Suprapubic skin (tissue), 4 donors: Measurements from ENCODE around the gene SVIL. TPM values are rescaled to one million over a fixed set of nuclear protein-coding genes. Genes with fewer than 3 reads are reported as not detected.
"Not testable (repeated sequence)": the region's sequence is repeated elsewhere in the genome, so short reads cannot be mapped to it uniquely, and the experiment has no call there.

Source experiments
- DNase-seq, 2 donors: peaks; one replicate each; pipeline ENCODE4 v3.0.0-alpha.2; 2019; ENCODE audit warnings: low spot score in 2 of 2
- H3K27ac ChIP-seq: fragments of 200-600 bp; sonication (generic); one replicate; pipeline ENCODE4 v1.5.1; 2019
- H3K27me3 ChIP-seq: fragments of 200-600 bp; sonication (generic); one replicate; pipeline ENCODE4 v1.5.1; 2019
- H3K36me3 ChIP-seq: fragments of 200-600 bp; sonication (generic); one replicate; pipeline ENCODE4 v1.5.1; 2019
- H3K4me1 ChIP-seq: fragments of 200-600 bp; sonication (generic); one replicate; pipeline ENCODE4 v1.5.1; 2019
- H3K4me3 ChIP-seq: fragments of 200-600 bp; sonication (generic); one replicate; pipeline ENCODE4 v1.5.1; 2019; ENCODE audit warnings: mild to moderate bottlenecking
- H3K9me3 ChIP-seq: fragments of 200-600 bp; sonication (generic); one replicate; pipeline ENCODE4 v1.5.1; 2019
- EP300 ChIP-seq: sonication (generic); formaldehyde crosslinking; IDR thresholded peaks from one replicate; pipeline ENCODE4 v1.6.1; 2017; ENCODE audit warnings: antibody characterized with exemption
- POLR2A ChIP-seq, 2 donors: fragments of 450-650 bp; IDR thresholded peaks; one replicate each; pipeline ENCODE4 v1.6.1; 2017; ENCODE audit warnings: antibody characterized with exemption in 2 of 2, mild to moderate bottlenecking in 2 of 2, moderate library complexity in 2 of 2
- POLR2AphosphoS5 ChIP-seq, 3 donors: sonication (generic); formaldehyde crosslinking; IDR thresholded peaks; one replicate each; pipeline ENCODE4 v1.6.1; 2017; ENCODE audit warnings: antibody characterized with exemption in 3 of 3
- WGBS: methylation state at CpG from one replicate; pipeline ENCODE4 v1.1.5; 2018; 5-methylcytosine and 5-hydroxymethylcytosine counted together
- total RNA-seq, 4 donors: library from RNA; depleted of rRNA; stranded (reverse); fragments of >200 nt; gene quantifications; one replicate each; pipeline ENCODE4 v1.1.0, GENCODE V29; 2016
- TF ChIP-seq, protein P1 (sequence below), 2 donors: fragments of 200-600 bp in 1 of 2; fragments of 450-650 bp in 1 of 2; sonication (generic) in 1 of 2; IDR thresholded peaks; one replicate each; pipeline ENCODE4 v1.5.1; 2016 to 2019; ENCODE audit warnings: antibody characterized with exemption in 2 of 2, mild to moderate bottlenecking in 1 of 2, moderate library complexity in 1 of 2

SVIL gene
- total RNA-seq, 4 donors from 2014 or later: 52.9 to 129 (median 72.1) TPM

DNA sequence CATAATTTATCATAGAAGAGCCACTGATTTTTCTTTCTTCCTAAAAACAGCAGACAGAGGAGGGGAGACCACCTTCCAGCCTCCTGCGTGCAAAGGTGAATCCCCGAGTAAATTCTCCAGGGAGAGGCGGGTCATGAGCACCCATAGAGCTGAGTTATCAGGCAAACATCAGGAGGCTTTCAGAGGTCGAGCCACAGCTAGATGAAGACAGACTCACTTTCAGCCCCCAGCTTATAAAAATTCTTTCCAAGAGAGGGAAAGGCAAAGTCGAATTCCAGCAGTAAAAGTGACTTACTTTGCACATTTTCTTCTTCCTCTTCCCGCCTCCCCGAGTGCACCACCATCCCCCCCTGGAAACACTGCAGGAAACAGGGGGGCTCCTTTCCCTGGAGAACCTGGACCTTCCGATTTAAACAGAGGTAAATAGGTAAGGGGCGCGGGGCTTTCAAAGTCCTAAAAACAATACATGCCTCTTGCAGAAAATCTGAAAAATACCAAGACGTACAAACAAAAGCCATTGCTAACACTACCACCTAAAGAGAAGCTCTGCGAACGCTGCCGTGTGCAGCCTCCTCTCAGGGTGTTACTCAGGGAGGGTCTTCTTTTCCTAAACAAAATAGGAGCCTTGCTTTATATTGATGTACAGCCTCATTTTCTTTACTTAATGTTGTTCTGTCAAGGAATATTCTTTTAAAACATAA lies 163.8 kb downstream of the SVIL start:
- Histone ChIP-seq H3K27ac (peak overlapping the region; percentile 26), H3K4me3 (no peak overlapping the region), H3K4me1 (peaks cover 2% of the 10 kb centered on the region), H3K9me3 (no peaks in the 10 kb centered on the region), H3K36me3 (peaks cover 93% of the 10 kb centered on the region), H3K27me3 (no peaks in the 10 kb centered on the region)
- no peak for DNase-seq
- no peak for TF ChIP-seq EP300
- TF ChIP-seq POLR2A (IDR thresholded peaks at IDR 0.05): no peak
- TF ChIP-seq, protein P1, sequence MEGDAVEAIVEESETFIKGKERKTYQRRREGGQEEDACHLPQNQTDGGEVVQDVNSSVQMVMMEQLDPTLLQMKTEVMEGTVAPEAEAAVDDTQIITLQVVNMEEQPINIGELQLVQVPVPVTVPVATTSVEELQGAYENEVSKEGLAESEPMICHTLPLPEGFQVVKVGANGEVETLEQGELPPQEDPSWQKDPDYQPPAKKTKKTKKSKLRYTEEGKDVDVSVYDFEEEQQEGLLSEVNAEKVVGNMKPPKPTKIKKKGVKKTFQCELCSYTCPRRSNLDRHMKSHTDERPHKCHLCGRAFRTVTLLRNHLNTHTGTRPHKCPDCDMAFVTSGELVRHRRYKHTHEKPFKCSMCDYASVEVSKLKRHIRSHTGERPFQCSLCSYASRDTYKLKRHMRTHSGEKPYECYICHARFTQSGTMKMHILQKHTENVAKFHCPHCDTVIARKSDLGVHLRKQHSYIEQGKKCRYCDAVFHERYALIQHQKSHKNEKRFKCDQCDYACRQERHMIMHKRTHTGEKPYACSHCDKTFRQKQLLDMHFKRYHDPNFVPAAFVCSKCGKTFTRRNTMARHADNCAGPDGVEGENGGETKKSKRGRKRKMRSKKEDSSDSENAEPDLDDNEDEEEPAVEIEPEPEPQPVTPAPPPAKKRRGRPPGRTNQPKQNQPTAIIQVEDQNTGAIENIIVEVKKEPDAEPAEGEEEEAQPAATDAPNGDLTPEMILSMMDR (IDR thresholded peaks at IDR 0.05): no peak
- no peak for TF ChIP-seq POLR2AphosphoS5 (IDR thresholded peaks at IDR 0.05)
- 82% methylated on average over 14 of the region's 14 CpGs for WGBS

DNA sequence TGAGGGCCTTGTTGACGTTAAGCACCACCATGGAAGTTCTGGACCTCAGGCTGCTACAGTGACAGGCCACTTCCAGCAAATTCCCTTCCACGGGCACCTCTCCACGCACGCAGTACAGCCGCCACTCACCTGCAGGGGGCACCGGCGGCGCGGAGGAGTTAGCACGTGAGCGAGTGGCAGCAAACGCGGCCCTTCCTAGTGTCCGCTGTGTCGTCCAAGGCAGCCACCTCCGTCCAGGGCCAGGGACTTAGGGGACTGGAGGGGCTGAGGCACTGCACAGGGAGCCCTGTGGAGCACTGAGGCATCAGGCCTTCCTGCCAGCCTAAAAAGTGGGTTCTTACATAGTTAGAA lies 164.4 kb downstream of the SVIL start:
- H3K4me1 ChIP-seq: peaks cover 2% of the 10 kb centered on the region
- no peaks in the 10 kb centered on the region for H3K27me3 ChIP-seq
- 88% methylated on average over 2 of the region's 16 CpGs for WGBS
- peaks cover 89% of the 10 kb centered on the region for H3K36me3 ChIP-seq
- no peak for DNase-seq
- no peak overlapping the region for H3K27ac ChIP-seq
- no peak for TF ChIP-seq EP300
- TF ChIP-seq, protein P1 (IDR thresholded peaks at IDR 0.05): peak in 1 of 2 donors; percentile 41
- H3K9me3 ChIP-seq: no peaks in the 10 kb centered on the region
- H3K4me3 ChIP-seq: no peak overlapping the region

DNA sequence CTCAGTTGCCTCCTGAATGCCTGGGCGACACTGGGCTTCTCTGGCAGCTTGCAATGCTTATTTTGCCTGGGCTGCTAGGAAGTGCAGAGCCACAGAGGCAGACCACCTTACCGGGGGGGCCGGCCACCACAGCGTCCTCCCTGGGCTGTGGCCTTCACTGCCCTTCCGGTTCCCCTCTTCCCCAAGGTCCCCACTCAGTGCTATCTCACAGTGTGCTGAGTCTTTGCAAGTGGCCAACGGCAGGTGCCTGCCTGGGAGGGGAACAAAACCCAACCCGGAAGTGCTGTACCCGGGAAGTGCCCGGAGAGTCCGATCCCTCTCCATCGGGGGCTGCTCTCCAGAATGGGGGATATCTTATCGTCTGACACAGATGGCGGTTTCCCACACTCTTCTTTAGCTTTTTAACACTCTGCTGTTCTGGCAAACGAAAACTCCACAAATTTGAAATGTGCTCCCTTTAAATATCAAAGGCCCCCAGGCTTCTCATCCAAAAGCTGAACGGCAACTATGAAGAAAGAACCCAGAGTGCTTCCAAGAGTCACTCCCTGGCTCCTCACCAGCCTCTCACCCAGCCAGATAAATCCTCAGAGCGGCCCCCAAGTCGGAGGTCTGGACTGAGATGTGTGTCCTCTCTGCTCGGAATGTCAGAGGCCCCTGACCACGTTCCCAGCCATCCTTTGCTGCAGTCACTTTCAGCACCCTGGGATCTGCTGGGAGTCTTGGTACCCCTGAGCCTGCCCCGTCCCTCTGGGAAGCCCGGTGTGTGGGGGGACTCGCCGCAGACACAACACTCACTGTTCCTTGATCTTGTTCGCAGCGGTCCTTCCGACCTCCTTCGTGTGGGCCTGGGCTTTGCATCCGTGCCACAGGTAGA lies 165.1 kb downstream of the SVIL start:
- DNase-seq: no peak
- no peak for TF ChIP-seq POLR2A (IDR thresholded peaks at IDR 0.05)
- TF ChIP-seq, protein P1 (IDR thresholded peaks at IDR 0.05): no peak
- H3K9me3 ChIP-seq: no peaks in the 10 kb centered on the region
- 89% methylated on average over 25 of the region's 28 CpGs for WGBS
- peaks cover 93% of the 10 kb centered on the region for H3K36me3 ChIP-seq
- peak overlapping the region; percentile 10 for H3K27ac ChIP-seq
- H3K4me1 ChIP-seq: peaks cover 2% of the 10 kb centered on the region
- H3K4me3 ChIP-seq: no peak overlapping the region
- H3K27me3 ChIP-seq: no peaks in the 10 kb centered on the region

DNA sequence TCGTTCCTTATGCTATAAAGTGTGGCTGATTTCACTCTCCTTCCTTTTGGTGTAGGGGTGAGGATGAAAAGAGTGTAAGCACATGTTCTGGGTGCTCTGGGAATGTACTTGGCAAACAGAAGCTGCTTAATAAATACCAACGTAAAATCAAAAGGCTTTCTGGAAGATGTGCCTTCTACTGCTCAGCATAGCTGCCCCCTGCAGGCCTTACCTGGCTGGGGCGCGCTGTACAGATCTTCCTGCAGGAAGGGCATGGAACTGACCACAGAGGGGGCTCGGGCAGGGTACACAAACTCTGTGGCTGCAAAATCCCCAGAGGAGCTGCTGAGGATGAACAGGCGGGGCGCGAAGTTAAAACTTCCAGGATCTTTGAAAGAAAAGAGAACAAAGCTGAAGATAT lies 169.4 kb downstream of the SVIL start:
- peaks cover 92% of the 10 kb centered on the region for H3K36me3 ChIP-seq
- TF ChIP-seq POLR2AphosphoS5 (IDR thresholded peaks at IDR 0.05) (no peak), EP300 (no peak), POLR2A (IDR thresholded peaks at IDR 0.05) (no peak)
- TF ChIP-seq, protein P1 (IDR thresholded peaks at IDR 0.05): no peak
- H3K4me1 ChIP-seq: no peaks in the 10 kb centered on the region
- no peak overlapping the region for H3K27ac ChIP-seq
- no peak for DNase-seq
- H3K9me3 ChIP-seq: no peaks in the 10 kb centered on the region
- 90% methylated on average over 8 of the region's 8 CpGs for WGBS
- H3K4me3 ChIP-seq: no peak overlapping the region
- H3K27me3 ChIP-seq: no peaks in the 10 kb centered on the region

DNA sequence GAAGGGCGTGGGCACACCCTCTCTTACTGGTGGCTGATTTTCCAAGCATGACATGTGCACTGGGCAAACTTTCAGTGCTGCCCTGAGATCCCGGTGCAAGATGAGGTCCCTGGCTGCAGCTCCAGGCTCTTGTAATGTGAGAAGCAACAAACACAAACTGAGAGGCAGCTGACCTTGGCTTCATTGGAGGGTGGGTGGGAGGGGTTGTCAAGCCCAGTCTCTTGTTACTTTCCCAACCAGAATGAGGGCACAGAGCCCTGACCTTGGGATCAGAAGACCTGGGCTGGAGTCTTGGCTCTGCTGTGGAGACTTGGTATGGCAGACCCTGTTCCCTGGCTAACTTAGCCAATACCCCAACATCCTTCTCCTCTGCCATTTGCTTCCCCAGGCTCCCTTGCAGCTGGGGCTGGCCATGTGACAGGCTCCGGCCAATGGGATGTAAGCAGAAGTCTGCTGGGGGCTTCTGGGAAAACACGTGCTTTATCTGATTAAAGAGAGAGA lies 170.1 kb downstream of the SVIL start:
- not testable (repeated sequence) for H3K27ac ChIP-seq, H3K27me3 ChIP-seq, H3K4me3 ChIP-seq, DNase-seq, H3K9me3 ChIP-seq, H3K4me1 ChIP-seq
- peaks cover 92% of the 10 kb centered on the region for H3K36me3 ChIP-seq
- 85% methylated on average over 4 of the region's 4 CpGs for WGBS
